Aorta (tissue), 5 donors: ENCODE data around the gene AFAP1. TPM values are rescaled to one million over a fixed set of nuclear protein-coding genes. Genes with fewer than 3 reads are reported as not detected.
A peak's percentile ranks its signal among the peaks of the same experiment; 100 is the strongest.

Experiments
- ATAC-seq: fragments of 200-7000 bp; cut with Tn5 transposase; one replicate; pipeline ENCODE4 v1.9.1; 2022; ENCODE audit warnings: moderate library complexity; ENCODE audit not compliant: low FRiP score
- DNase-seq, 2 donors: peaks; one replicate each; pipeline ENCODE4 v3.0.0-alpha.2; 2020
- H3K27ac ChIP-seq, 2 donors: one replicate each; pipeline ENCODE4 v1.5.1; 2013; ENCODE audit warnings: low read length in 2 of 2, mild to moderate bottlenecking in 2 of 2, moderate library complexity in 2 of 2, control low read depth in 1 of 2, inconsistent platforms in 1 of 2, low read depth in 1 of 2
- H3K27me3 ChIP-seq, 2 donors: one replicate each; pipeline ENCODE4 v1.6.1; 2013; ENCODE audit warnings: control low read depth in 1 of 2, low read length in 1 of 2, mild to moderate bottlenecking in 1 of 2, moderate library complexity in 1 of 2; ENCODE audit not compliant: insufficient read depth in 2 of 2, control insufficient read depth in 1 of 2
- H3K36me3 ChIP-seq, 2 donors: one replicate each; pipeline ENCODE4 v1.6.1; 2013; ENCODE audit warnings: control low read depth in 1 of 2, low read length in 1 of 2, mild to moderate bottlenecking in 1 of 2; ENCODE audit not compliant: insufficient read depth in 2 of 2, control insufficient read depth in 1 of 2
- H3K4me1 ChIP-seq, 2 donors: one replicate each; pipeline ENCODE4 v1.6.1; 2013; ENCODE audit warnings: low read length in 2 of 2, control low read depth in 1 of 2, mild to moderate bottlenecking in 1 of 2, moderate library complexity in 1 of 2; ENCODE audit not compliant: insufficient read depth in 2 of 2, control insufficient read depth in 1 of 2
- H3K4me3 ChIP-seq, 2 donors: one replicate each; pipeline ENCODE4 v1.5.1; 2013; ENCODE audit warnings: low read length in 2 of 2, control low read depth in 1 of 2, mild to moderate bottlenecking in 1 of 2
- H3K9me3 ChIP-seq: one replicate; pipeline ENCODE4 v1.6.1; 2013; ENCODE audit warnings: mild to moderate bottlenecking, low read length; ENCODE audit not compliant: control insufficient read depth
- WGBS, 2 donors: extraction: QIAGEN DNeasy Blood & Tissue Kit; methylation state at CpG; one replicate each; pipeline ENCODE4 v1.1.7; 2013; 5-methylcytosine and 5-hydroxymethylcytosine counted together
- intact Hi-C, 2 donors: fragments of 100-400 bp; cut with DNase I; formaldehyde crosslinking; loops; one replicate each; pipeline versions ENCODE4 v1.14.2 to v1.15.0; 2022
- polyA plus RNA-seq, 2 donors: library from polyadenylated mRNA; stranded (reverse); fragments of 200-250 nt; gene quantifications; one replicate each; pipeline ENCODE4 v1.2.3, GENCODE V29; 2013
- total RNA-seq, 2 donors: library from RNA; stranded (reverse); fragmentation: NEBNext Ultra II Directional; extraction: Animal tissue kit (Norgen Biotek cat#: 25700); gene quantifications; one replicate each; pipeline ENCODE4 v1.2.1, GENCODE V29; 2021
- donor health status: healthy with polysubstance abuse.
- donor health status: Bipolar disorder and iron deficiency.
- donor health status: DM: no; HTN: no; CAD: no.
- donor health status: DM: no; HTN: no; CAD: no.
- donor health status: DM: yes; HTN: yes; CAD: no.

The AFAP1 gene
- total and polyA plus RNA-seq, 4 donors = 4.6 to 60.5 (median 26.9) TPM

DNA sequence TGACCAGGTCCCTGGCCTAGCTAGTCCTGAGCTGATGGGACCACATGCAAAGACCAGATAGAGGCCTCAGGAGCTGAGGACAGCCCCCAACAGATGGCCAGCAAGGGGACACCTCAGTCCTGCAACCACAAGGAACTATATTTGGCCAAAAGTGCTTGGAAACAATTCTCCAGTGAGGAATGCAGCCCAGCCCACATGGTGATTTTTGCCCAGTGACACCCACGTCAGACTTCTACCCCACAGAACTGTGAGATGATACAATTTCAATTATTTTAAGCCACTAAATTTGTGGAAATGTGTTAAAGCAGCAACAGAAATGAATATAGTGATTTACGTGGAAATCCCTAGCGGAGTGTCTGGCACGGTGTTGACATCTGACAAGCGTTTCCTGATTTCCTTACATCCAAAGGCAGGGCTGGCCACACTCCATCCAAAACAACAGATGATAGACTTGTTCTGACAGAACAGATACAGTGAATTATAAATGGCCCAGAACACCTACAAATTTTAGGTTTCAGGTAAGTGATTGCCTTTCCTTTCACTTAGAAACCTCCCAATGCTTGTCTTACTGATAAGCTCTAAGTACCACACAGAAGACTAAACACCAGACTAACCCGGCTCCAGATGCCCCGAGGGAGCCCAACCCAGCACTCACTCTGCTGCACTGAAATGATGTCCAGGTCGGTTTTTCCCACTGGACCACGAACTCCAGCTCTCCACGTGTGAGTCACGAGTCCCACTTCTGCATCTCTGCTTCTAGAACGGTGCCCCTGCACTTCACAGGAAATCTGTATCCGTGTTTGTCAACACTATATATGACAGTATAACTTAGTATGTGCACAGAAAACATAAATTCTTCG lies 5.8 kb downstream of the AFAP1 start:
- Histone ChIP-seq H3K4me3 (no peak overlapping the region), H3K36me3 (no peaks in the 10 kb centered on the region), H3K4me1 (peaks cover 0 to 2% of the 10 kb centered on the region in 2 donors), H3K27me3 (no peaks in the 10 kb centered on the region), H3K27ac (no peak overlapping the region), H3K9me3 (no peaks in the 10 kb centered on the region)
- WGBS, 2 donors = 31 to 37% methylated on average over 14 of the region's 14 CpGs
- ATAC-seq (no peak), DNase-seq (no peak)
- intact Hi-C loops = no loop called here

- H3K9me3 ChIP-seq = no peaks in the 10 kb centered on the region
- ATAC-seq (no peak), DNase-seq (no peak)
- peaks cover 0 to 2% of the 10 kb centered on the region in 2 donors for H3K4me1 ChIP-seq
- WGBS, 2 donors = 89 to 90% methylated on average over 1 of the region's 1 CpG
- H3K4me3 ChIP-seq = no peak overlapping the region
- H3K36me3 ChIP-seq = no peaks in the 10 kb centered on the region
- H3K27ac ChIP-seq = no peak overlapping the region
- no peaks in the 10 kb centered on the region for H3K27me3 ChIP-seq
- intact Hi-C loops = no loop called here
Observed at GRCh38 chr4:7932287-7932686, 7.4 kb downstream of the AFAP1 start.

GRCh38 chr4:7929118-7929951 lies 10.3 kb downstream of the AFAP1 start:
- DNase-seq (no peak), ATAC-seq (peak; percentile 67)
- H3K4me3 ChIP-seq = no peak overlapping the region
- no peaks in the 10 kb centered on the region for H3K36me3 ChIP-seq
- 1 to 3% methylated on average over 7 of the region's 7 CpGs for WGBS, 2 donors
- no peaks in the 10 kb centered on the region for H3K27me3 ChIP-seq
- H3K9me3 ChIP-seq = no peaks in the 10 kb centered on the region
- intact Hi-C loops = no loop called here
- H3K27ac ChIP-seq = peak overlapping the region in 1 of 2 donors; percentile 42
- H3K4me1 ChIP-seq = peaks cover 0 to 2% of the 10 kb centered on the region in 2 donors

DNA sequence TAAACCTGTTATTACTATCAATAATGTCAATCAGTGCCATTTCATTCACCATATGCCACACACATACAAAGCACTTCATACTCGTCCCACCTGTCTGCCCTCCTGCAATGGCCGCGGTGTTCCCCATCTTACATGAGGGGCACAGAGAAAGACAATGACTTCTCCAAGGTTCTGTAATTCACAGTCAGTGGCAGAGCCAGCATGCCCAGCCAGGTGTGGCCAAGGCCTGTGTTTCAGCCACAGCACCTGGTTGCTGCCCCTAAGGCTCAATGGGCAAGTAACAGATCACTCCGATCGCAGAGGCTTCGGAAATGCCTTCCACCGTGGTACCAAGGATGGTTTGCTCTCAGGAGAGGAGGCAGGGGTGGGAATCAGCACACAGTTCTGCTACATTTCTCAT lies 10.9 kb downstream of the AFAP1 start:
- Histone ChIP-seq H3K4me1 (peaks cover 0 to 4% of the 10 kb centered on the region in 2 donors), H3K4me3 (no peak overlapping the region), H3K27me3 (no peaks in the 10 kb centered on the region), H3K36me3 (no peaks in the 10 kb centered on the region), H3K27ac (no peak overlapping the region), H3K9me3 (no peaks in the 10 kb centered on the region)
- no peak for DNase-seq
- ATAC-seq = no peak
- 85 to 90% methylated on average over 7 of the region's 7 CpGs for WGBS, 2 donors
- intact Hi-C loops = no loop called here

GRCh38 chr4:7926822-7927221 lies 12.8 kb downstream of the AFAP1 start:
- Histone ChIP-seq H3K4me1 (peaks cover 0 to 4% of the 10 kb centered on the region in 2 donors), H3K36me3 (no peaks in the 10 kb centered on the region), H3K27ac (no peak overlapping the region), H3K27me3 (no peaks in the 10 kb centered on the region), H3K9me3 (no peaks in the 10 kb centered on the region), H3K4me3 (no peak overlapping the region)
- no peak for ATAC-seq
- intact Hi-C loops = no loop called here
- no peak for DNase-seq
- WGBS, 2 donors = 92 to 93% methylated on average over 7 of the region's 7 CpGs

- no peak for DNase-seq
- Histone ChIP-seq H3K36me3 (no peaks in the 10 kb centered on the region), H3K4me1 (peaks cover 0 to 4% of the 10 kb centered on the region in 2 donors), H3K27me3 (no peaks in the 10 kb centered on the region), H3K27ac (no peak overlapping the region), H3K9me3 (no peaks in the 10 kb centered on the region), H3K4me3 (no peak overlapping the region)
- WGBS, 2 donors = 44 to 53% methylated on average over 4 of the region's 4 CpGs
- no peak for ATAC-seq
- intact Hi-C loops = no loop called here
Observed at GRCh38 chr4:7924570-7924969, 15.1 kb downstream of the AFAP1 start.

DNA sequence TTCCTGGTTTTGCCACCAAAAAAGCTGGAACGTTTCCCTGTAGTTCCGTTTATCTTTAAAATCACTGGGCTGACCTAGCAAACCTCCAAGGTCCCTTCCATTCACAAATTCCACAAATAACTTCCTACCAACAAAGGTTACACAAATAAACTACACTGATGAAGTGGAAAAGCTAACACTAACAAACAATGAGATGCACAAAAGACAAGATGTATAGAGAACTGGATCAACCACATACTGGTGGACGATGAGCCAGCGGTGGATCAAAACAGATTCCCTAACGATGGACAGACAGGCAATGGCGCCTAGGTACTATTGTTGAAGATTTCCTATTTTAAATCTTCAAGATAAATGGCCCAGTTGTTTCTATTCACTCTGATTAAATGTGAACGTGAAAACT lies 15.5 kb downstream of the AFAP1 start:
- H3K27me3 ChIP-seq = no peaks in the 10 kb centered on the region
- H3K4me1 ChIP-seq = peaks cover 0 to 2% of the 10 kb centered on the region in 2 donors
- no peak for DNase-seq
- no peaks in the 10 kb centered on the region for H3K36me3 ChIP-seq
- H3K9me3 ChIP-seq = no peaks in the 10 kb centered on the region
- H3K4me3 ChIP-seq = no peak overlapping the region
- 40 to 43% methylated on average over 7 of the region's 7 CpGs for WGBS, 2 donors
- H3K27ac ChIP-seq = no peak overlapping the region
- ATAC-seq = no peak
- intact Hi-C loops = no loop called here

GRCh38 chr4:7922466-7922865 lies 17.2 kb downstream of the AFAP1 start:
- H3K4me1 ChIP-seq = peaks cover 0 to 2% of the 10 kb centered on the region in 2 donors
- WGBS, 2 donors = 74 to 90% methylated on average over 7 of the region's 7 CpGs
- no peak overlapping the region for H3K27ac ChIP-seq

More at GRCh38 chr4:7922466-7922865, 17.2 kb downstream of the AFAP1 start:
- intact Hi-C loops = no loop called here
- H3K36me3 ChIP-seq = no peaks in the 10 kb centered on the region
- DNase-seq (no peak), ATAC-seq (no peak)
- no peaks in the 10 kb centered on the region for H3K27me3 ChIP-seq
- H3K9me3 ChIP-seq = no peaks in the 10 kb centered on the region
- H3K4me3 ChIP-seq = no peak overlapping the region
